ENCODE results near the gene DPEP3.

DNA sequence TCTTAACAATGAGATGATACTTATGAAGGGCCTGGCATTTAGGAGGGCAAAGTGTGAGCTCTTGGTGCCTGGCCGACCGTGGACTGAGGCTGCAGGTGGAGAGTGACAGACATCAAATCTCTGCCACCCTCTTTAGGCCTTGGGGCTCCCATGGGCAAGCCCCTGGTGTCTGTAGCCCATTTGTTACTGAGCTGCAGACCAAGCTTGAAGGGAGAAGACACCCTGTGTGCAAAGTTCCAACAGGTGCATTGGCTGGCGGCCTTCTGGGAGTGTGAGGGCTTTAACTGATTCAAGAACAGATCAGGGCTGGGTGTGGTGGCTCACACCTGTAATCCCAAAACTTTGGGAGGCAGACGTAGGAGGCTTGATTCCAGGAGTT is 47.8 kb downstream of the DPEP3 start:
- TF ChIP-seq, protein P1, sequence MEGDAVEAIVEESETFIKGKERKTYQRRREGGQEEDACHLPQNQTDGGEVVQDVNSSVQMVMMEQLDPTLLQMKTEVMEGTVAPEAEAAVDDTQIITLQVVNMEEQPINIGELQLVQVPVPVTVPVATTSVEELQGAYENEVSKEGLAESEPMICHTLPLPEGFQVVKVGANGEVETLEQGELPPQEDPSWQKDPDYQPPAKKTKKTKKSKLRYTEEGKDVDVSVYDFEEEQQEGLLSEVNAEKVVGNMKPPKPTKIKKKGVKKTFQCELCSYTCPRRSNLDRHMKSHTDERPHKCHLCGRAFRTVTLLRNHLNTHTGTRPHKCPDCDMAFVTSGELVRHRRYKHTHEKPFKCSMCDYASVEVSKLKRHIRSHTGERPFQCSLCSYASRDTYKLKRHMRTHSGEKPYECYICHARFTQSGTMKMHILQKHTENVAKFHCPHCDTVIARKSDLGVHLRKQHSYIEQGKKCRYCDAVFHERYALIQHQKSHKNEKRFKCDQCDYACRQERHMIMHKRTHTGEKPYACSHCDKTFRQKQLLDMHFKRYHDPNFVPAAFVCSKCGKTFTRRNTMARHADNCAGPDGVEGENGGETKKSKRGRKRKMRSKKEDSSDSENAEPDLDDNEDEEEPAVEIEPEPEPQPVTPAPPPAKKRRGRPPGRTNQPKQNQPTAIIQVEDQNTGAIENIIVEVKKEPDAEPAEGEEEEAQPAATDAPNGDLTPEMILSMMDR (IDR thresholded peaks at IDR 0.05), result no peak
- no peak for TF ChIP-seq POLR2A (IDR thresholded peaks at IDR 0.05)

Data from body of pancreas (tissue), 4 donors.